GM23338 (cell line): ENCODE results near the gene MCMBP. TPM values are rescaled to one million over a fixed set of nuclear protein-coding genes. Genes with fewer than 3 reads are reported as not detected.

ENCODE experiments used
- ATAC-seq: fragments of 200-7000 bp; cut with Tn5 transposase; 3 replicates; pipeline ENCODE4 v1.9.1; 2020
- DNase-seq: peaks from one replicate; pipeline ENCODE4 v3.0.0-alpha.2; 2015; ENCODE audit warnings: low spot score
- H2AFZ ChIP-seq: fragments of 200-600 bp; sonication (generic); 2 replicates; pipeline ENCODE4 v1.8.0; 2016; ENCODE audit warnings: antibody characterized with exemption, mild to moderate bottlenecking, moderate library complexity
- H3F3A ChIP-seq: fragments of 200-600 bp; sonication (generic); replicated peaks from 2 replicates; pipeline ENCODE4 v1.8.0; 2017; ENCODE audit warnings: antibody characterized with exemption, mixed run types, low read depth
- H3K27ac ChIP-seq: fragments of 200-600 bp; sonication (generic); 2 replicates; pipeline ENCODE4 v1.6.1; 2016; ENCODE audit warnings: low read depth
- H3K27me3 ChIP-seq: fragments of 200-600 bp; sonication (generic); 2 replicates; pipeline ENCODE4 v1.8.0; 2016; ENCODE audit warnings: mild to moderate bottlenecking, mixed run types, moderate library complexity; ENCODE audit not compliant: insufficient read depth
- H3K36me3 ChIP-seq: fragments of 200-600 bp; sonication (generic); 2 replicates; pipeline ENCODE4 v1.8.0; 2016; ENCODE audit warnings: mild to moderate bottlenecking; ENCODE audit not compliant: insufficient read depth
- H3K4me1 ChIP-seq: fragments of 200-600 bp; sonication (generic); 2 replicates; pipeline ENCODE4 v1.8.0; 2016; ENCODE audit warnings: mild to moderate bottlenecking, moderate library complexity; ENCODE audit not compliant: insufficient read depth
- H3K4me2 ChIP-seq: fragments of 200-600 bp; sonication (generic); 2 replicates; pipeline ENCODE4 v1.7.1; 2017; ENCODE audit warnings: mixed run types
- H3K4me3 ChIP-seq: fragments of 200-600 bp; sonication (generic); 2 replicates; pipeline ENCODE4 v1.6.1; 2016; ENCODE audit warnings: mixed run types
- H3K79me2 ChIP-seq: fragments of 200-600 bp; sonication (generic); replicated peaks from 2 replicates; pipeline ENCODE4 v1.8.0; 2017; ENCODE audit warnings: mild to moderate bottlenecking; ENCODE audit not compliant: insufficient read depth
- H3K9me2 ChIP-seq: fragments of 200-600 bp; sonication (generic); 2 replicates; pipeline ENCODE4 v1.8.0; 2017; ENCODE audit not compliant: insufficient read depth
- H4K20me1 ChIP-seq: fragments of 200-600 bp; sonication (generic); replicated peaks from 2 replicates; pipeline ENCODE4 v1.8.0; 2017; ENCODE audit warnings: mild to moderate bottlenecking; ENCODE audit not compliant: insufficient read depth
- H3K27ac Mint-ChIP-seq: 2 replicates; pipeline ENCODE4 v1.8.0; 2020; ENCODE audit warnings: inconsistent platforms, mild to moderate bottlenecking, moderate library complexity, mixed read lengths
- H3K27me3 Mint-ChIP-seq: 3 replicates; pipeline ENCODE4 v1.8.0; 2022; ENCODE audit warnings: low read depth, mild to moderate bottlenecking, moderate library complexity, mixed read lengths, inconsistent platforms; ENCODE audit not compliant: insufficient read depth, poor library complexity
- H3K36me3 Mint-ChIP-seq: 3 replicates; pipeline ENCODE4 v1.8.0; 2021; ENCODE audit warnings: low read depth, mild to moderate bottlenecking, inconsistent platforms, moderate library complexity, mixed read lengths
- H3K4me1 Mint-ChIP-seq: 3 replicates; pipeline ENCODE4 v1.8.0; 2020; ENCODE audit warnings: mild to moderate bottlenecking, inconsistent platforms, mixed read lengths
- H3K4me3 Mint-ChIP-seq: 3 replicates; pipeline ENCODE4 v1.8.0; 2021; ENCODE audit warnings: moderate library complexity, mild to moderate bottlenecking, inconsistent platforms, mixed read lengths
- H3K9me3 Mint-ChIP-seq: 3 replicates; pipeline ENCODE4 v1.8.0; 2020; ENCODE audit warnings: moderate library complexity, mild to moderate bottlenecking, inconsistent platforms, mixed read lengths
- CREB1 ChIP-seq: fragments of 250-450 bp; sonication (Bioruptor Pico); IDR thresholded peaks from 2 replicates; pipeline ENCODE4 v1.5.0; 2020; ENCODE audit warnings: low read depth, mild to moderate bottlenecking, moderate library complexity
- ZNF114 ChIP-seq: fragments of 250-450 bp; sonication (Bioruptor Pico); IDR thresholded peaks from 2 replicates; pipeline ENCODE4 v1.5.0; 2020; ENCODE audit warnings: mild to moderate bottlenecking, moderate library complexity
- long read RNA-seq: library from polyadenylated mRNA; unstranded; transcript quantifications from one replicate; pipeline ENCODE4 v2.0.0, GENCODE V29; 2020; ENCODE audit not compliant: unreplicated experiment
- polyA plus RNA-seq: library from polyadenylated mRNA; unstranded; fragments of >200 nt; fragmentation: Nextera tagmentation; extraction: Ambion mirVana; gene quantifications from 2 replicates; pipeline ENCODE4 v1.2.1, GENCODE V29; 2016
- total RNA-seq: library from RNA; depleted of rRNA; stranded (reverse); fragments of >200 nt; shearing (Covaris generic); gene quantifications from 2 replicates; pipeline ENCODE4 v1.2.3, GENCODE V29; 2014; rRNA removed
- TF ChIP-seq, protein P1 (sequence below): IDR thresholded peaks from 2 replicates; pipeline ENCODE4 v1.6.1; 2016; ENCODE audit warnings: antibody characterized with exemption
- TF ChIP-seq, protein P2 (sequence below): fragments of 250-450 bp; sonication (Bioruptor Pico); IDR thresholded peaks from 2 replicates; pipeline ENCODE4 v1.5.0; 2020; ENCODE audit warnings: mild to moderate bottlenecking, moderate library complexity
- TF ChIP-seq, protein P3 (sequence below), 2 experiments: fragments of 200-600 bp in 1 of 2; sonication (generic) in 1 of 2; conservative IDR thresholded peaks; 2 replicates each; pipeline versions ENCODE4 v1.5.1 to v1.6.1; 2016 to 2017; ENCODE audit warnings: antibody characterized with exemption in 2 of 2, low read depth in 2 of 2, mild to moderate bottlenecking in 2 of 2, moderate library complexity in 1 of 2

MCMBP gene, protein sequence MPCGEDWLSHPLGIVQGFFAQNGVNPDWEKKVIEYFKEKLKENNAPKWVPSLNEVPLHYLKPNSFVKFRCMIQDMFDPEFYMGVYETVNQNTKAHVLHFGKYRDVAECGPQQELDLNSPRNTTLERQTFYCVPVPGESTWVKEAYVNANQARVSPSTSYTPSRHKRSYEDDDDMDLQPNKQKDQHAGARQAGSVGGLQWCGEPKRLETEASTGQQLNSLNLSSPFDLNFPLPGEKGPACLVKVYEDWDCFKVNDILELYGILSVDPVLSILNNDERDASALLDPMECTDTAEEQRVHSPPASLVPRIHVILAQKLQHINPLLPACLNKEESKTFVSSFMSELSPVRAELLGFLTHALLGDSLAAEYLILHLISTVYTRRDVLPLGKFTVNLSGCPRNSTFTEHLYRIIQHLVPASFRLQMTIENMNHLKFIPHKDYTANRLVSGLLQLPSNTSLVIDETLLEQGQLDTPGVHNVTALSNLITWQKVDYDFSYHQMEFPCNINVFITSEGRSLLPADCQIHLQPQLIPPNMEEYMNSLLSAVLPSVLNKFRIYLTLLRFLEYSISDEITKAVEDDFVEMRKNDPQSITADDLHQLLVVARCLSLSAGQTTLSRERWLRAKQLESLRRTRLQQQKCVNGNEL
- 64.4 and 76.6 TPM in 2 replicates for total RNA-seq
- 30.9 and 31.7 TPM in 2 replicates for polyA plus RNA-seq
- long read RNA-seq, full-length matches to known transcripts = 24 of 34 reads
- long read RNA-seq, partial matches to known transcripts = 4 of 34 reads
- long read RNA-seq, other reads (novel, unspliced or antisense) = 6 of 34 reads

DNA sequence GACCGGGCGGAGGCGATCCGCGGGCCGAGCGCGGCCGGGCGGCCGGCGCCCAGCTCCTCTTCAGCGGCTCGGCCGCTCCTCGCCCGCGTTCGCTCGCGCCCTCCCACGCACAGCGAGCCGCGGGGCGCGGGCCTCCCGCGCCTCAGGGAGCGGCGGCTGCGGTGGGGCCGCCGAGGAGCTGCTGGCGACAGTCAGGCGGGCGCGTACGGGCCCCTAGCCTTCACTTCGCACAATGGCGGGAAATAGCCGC, at the start of gene MCMBP:
Gene MCMBP (minus strand): TSS at position 234 of the 250 bp plus-strand sequence. CDS start 259 bp downstream, outside the sequence.
- peaks cover 20% of the 10 kb centered on the region for H3K4me1 ChIP-seq
- Mint-ChIP-seq H3K9me3 (no peaks in the 10 kb centered on the region), H3K27me3 (peaks cover 2% of the 10 kb centered on the region), H3K27ac (peak within 1 kb of the TSS; percentile 86), H3K4me1 (peaks cover 31% of the 10 kb centered on the region), H3K4me3 (peak within 1 kb of the TSS; percentile 95), H3K36me3 (no peaks in the 10 kb centered on the region)
- DNase-seq = no peak
- peak within 1 kb of the TSS; percentile 97 for H3K4me2 ChIP-seq
- H4K20me1 ChIP-seq = peaks cover 36% of the 10 kb centered on the region
- peak; percentile 5; the same call in 2 of the 3 replicates for ATAC-seq
- peak within 1 kb of the TSS; percentile 82; the same call in 1 of the 2 replicates for H3K27ac ChIP-seq
- no peaks in the 10 kb centered on the region for H3K27me3 ChIP-seq
- H3K4me3 ChIP-seq = peak within 1 kb of the TSS; percentile 88
- TF ChIP-seq, protein P1, sequence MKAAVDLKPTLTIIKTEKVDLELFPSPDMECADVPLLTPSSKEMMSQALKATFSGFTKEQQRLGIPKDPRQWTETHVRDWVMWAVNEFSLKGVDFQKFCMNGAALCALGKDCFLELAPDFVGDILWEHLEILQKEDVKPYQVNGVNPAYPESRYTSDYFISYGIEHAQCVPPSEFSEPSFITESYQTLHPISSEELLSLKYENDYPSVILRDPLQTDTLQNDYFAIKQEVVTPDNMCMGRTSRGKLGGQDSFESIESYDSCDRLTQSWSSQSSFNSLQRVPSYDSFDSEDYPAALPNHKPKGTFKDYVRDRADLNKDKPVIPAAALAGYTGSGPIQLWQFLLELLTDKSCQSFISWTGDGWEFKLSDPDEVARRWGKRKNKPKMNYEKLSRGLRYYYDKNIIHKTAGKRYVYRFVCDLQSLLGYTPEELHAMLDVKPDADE = no peak
- TF ChIP-seq, protein P2, sequence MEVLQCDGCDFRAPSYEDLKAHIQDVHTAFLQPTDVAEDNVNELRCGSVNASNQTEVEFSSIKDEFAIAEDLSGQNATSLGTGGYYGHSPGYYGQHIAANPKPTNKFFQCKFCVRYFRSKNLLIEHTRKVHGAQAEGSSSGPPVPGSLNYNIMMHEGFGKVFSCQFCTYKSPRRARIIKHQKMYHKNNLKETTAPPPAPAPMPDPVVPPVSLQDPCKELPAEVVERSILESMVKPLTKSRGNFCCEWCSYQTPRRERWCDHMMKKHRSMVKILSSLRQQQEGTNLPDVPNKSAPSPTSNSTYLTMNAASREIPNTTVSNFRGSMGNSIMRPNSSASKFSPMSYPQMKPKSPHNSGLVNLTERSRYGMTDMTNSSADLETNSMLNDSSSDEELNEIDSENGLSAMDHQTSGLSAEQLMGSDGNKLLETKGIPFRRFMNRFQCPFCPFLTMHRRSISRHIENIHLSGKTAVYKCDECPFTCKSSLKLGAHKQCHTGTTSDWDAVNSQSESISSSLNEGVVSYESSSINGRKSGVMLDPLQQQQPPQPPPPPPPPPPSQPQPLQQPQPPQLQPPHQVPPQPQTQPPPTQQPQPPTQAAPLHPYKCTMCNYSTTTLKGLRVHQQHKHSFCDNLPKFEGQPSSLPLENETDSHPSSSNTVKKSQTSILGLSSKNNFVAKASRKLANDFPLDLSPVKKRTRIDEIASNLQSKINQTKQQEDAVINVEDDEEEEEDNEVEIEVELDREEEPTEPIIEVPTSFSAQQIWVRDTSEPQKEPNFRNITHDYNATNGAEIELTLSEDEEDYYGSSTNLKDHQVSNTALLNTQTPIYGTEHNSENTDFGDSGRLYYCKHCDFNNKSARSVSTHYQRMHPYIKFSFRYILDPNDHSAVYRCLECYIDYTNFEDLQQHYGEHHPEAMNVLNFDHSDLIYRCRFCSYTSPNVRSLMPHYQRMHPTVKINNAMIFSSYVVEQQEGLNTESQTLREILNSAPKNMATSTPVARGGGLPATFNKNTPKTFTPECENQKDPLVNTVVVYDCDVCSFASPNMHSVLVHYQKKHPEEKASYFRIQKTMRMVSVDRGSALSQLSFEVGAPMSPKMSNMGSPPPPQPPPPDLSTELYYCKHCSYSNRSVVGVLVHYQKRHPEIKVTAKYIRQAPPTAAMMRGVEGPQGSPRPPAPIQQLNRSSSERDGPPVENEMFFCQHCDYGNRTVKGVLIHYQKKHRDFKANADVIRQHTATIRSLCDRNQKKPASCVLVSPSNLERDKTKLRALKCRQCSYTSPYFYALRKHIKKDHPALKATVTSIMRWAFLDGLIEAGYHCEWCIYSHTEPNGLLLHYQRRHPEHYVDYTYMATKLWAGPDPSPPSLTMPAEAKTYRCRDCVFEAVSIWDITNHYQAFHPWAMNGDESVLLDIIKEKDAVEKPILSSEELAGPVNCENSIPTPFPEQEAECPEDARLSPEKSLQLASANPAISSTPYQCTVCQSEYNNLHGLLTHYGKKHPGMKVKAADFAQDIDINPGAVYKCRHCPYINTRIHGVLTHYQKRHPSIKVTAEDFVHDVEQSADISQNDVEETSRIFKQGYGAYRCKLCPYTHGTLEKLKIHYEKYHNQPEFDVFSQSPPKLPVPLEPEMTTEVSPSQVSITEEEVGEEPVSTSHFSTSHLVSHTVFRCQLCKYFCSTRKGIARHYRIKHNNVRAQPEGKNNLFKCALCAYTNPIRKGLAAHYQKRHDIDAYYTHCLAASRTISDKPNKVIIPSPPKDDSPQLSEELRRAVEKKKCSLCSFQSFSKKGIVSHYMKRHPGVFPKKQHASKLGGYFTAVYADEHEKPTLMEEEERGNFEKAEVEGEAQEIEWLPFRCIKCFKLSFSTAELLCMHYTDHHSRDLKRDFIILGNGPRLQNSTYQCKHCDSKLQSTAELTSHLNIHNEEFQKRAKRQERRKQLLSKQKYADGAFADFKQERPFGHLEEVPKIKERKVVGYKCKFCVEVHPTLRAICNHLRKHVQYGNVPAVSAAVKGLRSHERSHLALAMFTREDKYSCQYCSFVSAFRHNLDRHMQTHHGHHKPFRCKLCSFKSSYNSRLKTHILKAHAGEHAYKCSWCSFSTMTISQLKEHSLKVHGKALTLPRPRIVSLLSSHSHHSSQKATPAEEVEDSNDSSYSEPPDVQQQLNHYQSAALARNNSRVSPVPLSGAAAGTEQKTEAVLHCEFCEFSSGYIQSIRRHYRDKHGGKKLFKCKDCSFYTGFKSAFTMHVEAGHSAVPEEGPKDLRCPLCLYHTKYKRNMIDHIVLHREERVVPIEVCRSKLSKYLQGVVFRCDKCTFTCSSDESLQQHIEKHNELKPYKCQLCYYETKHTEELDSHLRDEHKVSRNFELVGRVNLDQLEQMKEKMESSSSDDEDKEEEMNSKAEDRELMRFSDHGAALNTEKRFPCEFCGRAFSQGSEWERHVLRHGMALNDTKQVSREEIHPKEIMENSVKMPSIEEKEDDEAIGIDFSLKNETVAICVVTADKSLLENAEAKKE (CRISPR knock-in tag) = no peak
- no peak for TF ChIP-seq CREB1 (CRISPR knock-in tag)
- TF ChIP-seq ZNF114 (CRISPR knock-in tag) = no peak
- TF ChIP-seq, protein P3, sequence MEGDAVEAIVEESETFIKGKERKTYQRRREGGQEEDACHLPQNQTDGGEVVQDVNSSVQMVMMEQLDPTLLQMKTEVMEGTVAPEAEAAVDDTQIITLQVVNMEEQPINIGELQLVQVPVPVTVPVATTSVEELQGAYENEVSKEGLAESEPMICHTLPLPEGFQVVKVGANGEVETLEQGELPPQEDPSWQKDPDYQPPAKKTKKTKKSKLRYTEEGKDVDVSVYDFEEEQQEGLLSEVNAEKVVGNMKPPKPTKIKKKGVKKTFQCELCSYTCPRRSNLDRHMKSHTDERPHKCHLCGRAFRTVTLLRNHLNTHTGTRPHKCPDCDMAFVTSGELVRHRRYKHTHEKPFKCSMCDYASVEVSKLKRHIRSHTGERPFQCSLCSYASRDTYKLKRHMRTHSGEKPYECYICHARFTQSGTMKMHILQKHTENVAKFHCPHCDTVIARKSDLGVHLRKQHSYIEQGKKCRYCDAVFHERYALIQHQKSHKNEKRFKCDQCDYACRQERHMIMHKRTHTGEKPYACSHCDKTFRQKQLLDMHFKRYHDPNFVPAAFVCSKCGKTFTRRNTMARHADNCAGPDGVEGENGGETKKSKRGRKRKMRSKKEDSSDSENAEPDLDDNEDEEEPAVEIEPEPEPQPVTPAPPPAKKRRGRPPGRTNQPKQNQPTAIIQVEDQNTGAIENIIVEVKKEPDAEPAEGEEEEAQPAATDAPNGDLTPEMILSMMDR (conservative IDR thresholded peaks at IDR 0.05; ENCODE audit: low read depth in 2 of 2) = no peak
- peak within 1 kb of the TSS; percentile 100 for H2AFZ ChIP-seq
- H3F3A ChIP-seq = no peaks in the 10 kb centered on the region; the same call in 1 of the 2 replicates
- H3K9me2 ChIP-seq = no peaks in the 10 kb centered on the region
- no peaks in the 10 kb centered on the region for H3K36me3 ChIP-seq
- H3K79me2 ChIP-seq = peaks cover 46% of the 10 kb centered on the region
